Cardiac muscle cell (in vitro differentiated cells and primary cell): ENCODE measurements around the gene PELI2. TPM values are rescaled to one million over a fixed set of nuclear protein-coding genes. Genes with fewer than 3 reads are reported as not detected.

Source experiments
- DNase-seq, 2 donors: peaks; one replicate each; pipeline versions ENCODE4 v3.0.0 to v3.0.0-alpha.2; 2010 to 2017; ENCODE audit warnings: low read depth in 1 of 2, low spot score in 1 of 2
- H3K27ac ChIP-seq: fragments of 200-600 bp; sonication (generic); 2 replicates; pipeline ENCODE4 v1.5.1; 2016
- H3K27me3 ChIP-seq: fragments of 200-600 bp; sonication (generic); 2 replicates; pipeline ENCODE4 v1.6.0; 2016; ENCODE audit warnings: control low read depth
- H3K36me3 ChIP-seq: fragments of 200-600 bp; sonication (generic); 2 replicates; pipeline ENCODE4 v1.5.1; 2016; ENCODE audit warnings: control low read depth
- H3K4me1 ChIP-seq: fragments of 200-600 bp; sonication (generic); 2 replicates; pipeline ENCODE4 v1.8.1; 2017; ENCODE audit warnings: low read depth, mild to moderate bottlenecking, mixed run types
- H3K4me3 ChIP-seq: fragments of 200-600 bp; sonication (generic); 2 replicates; pipeline ENCODE4 v1.5.1; 2016; ENCODE audit warnings: mild to moderate bottlenecking
- H3K9me3 ChIP-seq: fragments of 200-600 bp; sonication (generic); 2 replicates; pipeline ENCODE4 v1.5.1; 2017; ENCODE audit warnings: low read depth, mild to moderate bottlenecking, control low read depth
- CTCF ChIP-seq: IDR thresholded peaks from 2 replicates; pipeline ENCODE4 v1.5.1; 2012; ENCODE audit warnings: low read depth, mild to moderate bottlenecking, low read length
- polyA plus RNA-seq: library from polyadenylated mRNA; unstranded; fragments of >200 nt; fragmentation: Nextera tagmentation; extraction: Ambion mirVana; gene quantifications from 2 replicates; pipeline ENCODE4 v1.2.1, GENCODE V29; 2016
- total RNA-seq: library from RNA; depleted of rRNA; stranded (reverse); fragments of >200 nt; gene quantifications from 2 replicates; pipeline ENCODE4 v1.2.3, GENCODE V29; 2016

Gene PELI2
- total and polyA plus RNA-seq, 2 experiments from 2014 or later, result 1.7 to 4.9 TPM

GRCh38 chr14:56125772-56126636, 7.8 kb downstream of the PELI2 start:
- Histone ChIP-seq H3K36me3 (no peaks in the 10 kb centered on the region), H3K27ac (no peak overlapping the region), H3K4me3 (no peak overlapping the region), H3K4me1 (peaks cover 7% of the 10 kb centered on the region), H3K9me3 (no peaks in the 10 kb centered on the region), H3K27me3 (peaks cover 13% of the 10 kb centered on the region)
- no peak for TF ChIP-seq CTCF
- DNase-seq, result no peak

GRCh38 chr14:56126637-56126913, 8.4 kb downstream of the PELI2 start:
- TF ChIP-seq CTCF, result no peak
- Histone ChIP-seq H3K4me3 (no peak overlapping the region), H3K4me1 (peaks cover 7% of the 10 kb centered on the region), H3K27me3 (peaks cover 12% of the 10 kb centered on the region), H3K27ac (no peak overlapping the region), H3K9me3 (no peaks in the 10 kb centered on the region), H3K36me3 (no peaks in the 10 kb centered on the region)
- DNase-seq, result no peak

- H3K27me3 ChIP-seq, result peaks cover 7% of the 10 kb centered on the region
- no peak overlapping the region for H3K27ac ChIP-seq
- H3K36me3 ChIP-seq, result no peaks in the 10 kb centered on the region
- H3K4me1 ChIP-seq, result peaks cover 7% of the 10 kb centered on the region
- H3K9me3 ChIP-seq, result no peaks in the 10 kb centered on the region
- no peak overlapping the region for H3K4me3 ChIP-seq
- DNase-seq, result no peak
- no peak for TF ChIP-seq CTCF
Measured at GRCh38 chr14:56127156-56127555, 8.9 kb downstream of the PELI2 start.

GRCh38 chr14:56129092-56129491, 10.9 kb downstream of the PELI2 start:
- no peaks in the 10 kb centered on the region for H3K9me3 ChIP-seq
- H3K4me1 ChIP-seq, result no peaks in the 10 kb centered on the region
- TF ChIP-seq CTCF, result no peak
- no peaks in the 10 kb centered on the region for H3K36me3 ChIP-seq
- DNase-seq, result no peak
- no peak overlapping the region for H3K4me3 ChIP-seq
- H3K27me3 ChIP-seq, result peaks cover 6% of the 10 kb centered on the region
- no peak overlapping the region for H3K27ac ChIP-seq

GRCh38 chr14:56129933-56130332, 11.7 kb downstream of the PELI2 start:
- no peak overlapping the region for H3K27ac ChIP-seq
- no peaks in the 10 kb centered on the region for H3K4me1 ChIP-seq
- H3K36me3 ChIP-seq, result no peaks in the 10 kb centered on the region
- H3K27me3 ChIP-seq, result peaks cover 6% of the 10 kb centered on the region
- no peaks in the 10 kb centered on the region for H3K9me3 ChIP-seq
- H3K4me3 ChIP-seq, result no peak overlapping the region
- peak in 1 of 2 donors; percentile 47 for DNase-seq
- no peak for TF ChIP-seq CTCF
